ENCODE results near the gene SAPCD1.

SAPCD1 gene

DNA sequence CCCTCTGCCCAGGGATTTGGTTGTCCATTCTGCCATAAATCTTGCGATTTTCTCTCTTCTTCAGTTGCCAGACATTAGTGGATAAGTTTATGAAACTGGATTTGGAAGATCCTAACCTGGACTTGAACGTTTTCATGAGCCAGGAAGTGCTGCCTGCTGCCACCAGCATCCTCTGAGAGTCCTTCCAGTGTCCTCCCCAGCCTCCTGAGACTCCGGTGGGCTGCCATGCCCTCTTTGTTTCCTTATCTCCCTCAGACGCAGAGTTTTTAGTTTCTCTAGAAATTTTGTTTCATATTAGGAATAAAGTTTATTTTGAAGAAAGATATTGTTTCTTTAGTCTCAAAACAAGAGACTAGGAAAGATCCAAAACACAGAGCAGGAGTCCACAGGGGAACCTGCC is at the start of gene SAPCD1:
Gene SAPCD1 (plus strand): TSS at position 301 of the 400 bp plus-strand sequence. CDS start 399 bp downstream, outside the sequence.
- DNase-seq, result no peak

DNA sequence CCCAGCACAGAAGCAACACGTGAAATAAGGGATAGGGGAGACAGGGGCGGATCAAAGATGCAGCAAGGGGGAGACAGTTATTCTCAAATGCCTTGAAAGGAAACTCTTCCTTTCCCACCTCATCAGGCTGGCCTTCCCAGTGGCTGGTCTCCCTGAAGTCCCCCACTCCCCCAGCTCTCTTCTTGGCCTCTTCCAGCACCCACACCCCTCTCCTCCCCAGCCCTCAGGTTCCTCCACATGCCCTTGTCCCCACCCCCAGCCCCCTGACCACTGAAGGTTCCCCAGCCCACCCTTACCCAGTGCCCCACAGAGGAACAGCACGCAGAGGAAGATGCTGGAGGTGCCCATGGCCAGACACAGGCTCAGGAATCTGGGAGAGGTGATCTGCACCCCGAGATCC is 49.0 kb upstream of the SAPCD1 start:
- DNase-seq, result no peak

GRCh38 chr6:31713991-31714684 is 48.3 kb upstream of the SAPCD1 start:
- no peak for DNase-seq

GRCh38 chr6:31715022-31715958 is 47.2 kb upstream of the SAPCD1 start, which contains the start of gene LY6G6D:
Gene LY6G6D (plus strand): TSS chr6:31715348. CDS start chr6:31715356, 8 bp downstream.
- DNase-seq, result no peak

- no peak for DNase-seq
Observed at GRCh38 chr6:31717499-31718222, 44.8 kb upstream of the SAPCD1 start.

- DNase-seq, result no peak
Observed at GRCh38 chr6:31718265-31718664, 44.2 kb upstream of the SAPCD1 start.

GRCh38 chr6:31719001-31719400 is 43.5 kb upstream of the SAPCD1 start:
- DNase-seq, result no peak

- DNase-seq, result no peak
Observed at GRCh38 chr6:31720196-31720770, 42.2 kb upstream of the SAPCD1 start.

DNA sequence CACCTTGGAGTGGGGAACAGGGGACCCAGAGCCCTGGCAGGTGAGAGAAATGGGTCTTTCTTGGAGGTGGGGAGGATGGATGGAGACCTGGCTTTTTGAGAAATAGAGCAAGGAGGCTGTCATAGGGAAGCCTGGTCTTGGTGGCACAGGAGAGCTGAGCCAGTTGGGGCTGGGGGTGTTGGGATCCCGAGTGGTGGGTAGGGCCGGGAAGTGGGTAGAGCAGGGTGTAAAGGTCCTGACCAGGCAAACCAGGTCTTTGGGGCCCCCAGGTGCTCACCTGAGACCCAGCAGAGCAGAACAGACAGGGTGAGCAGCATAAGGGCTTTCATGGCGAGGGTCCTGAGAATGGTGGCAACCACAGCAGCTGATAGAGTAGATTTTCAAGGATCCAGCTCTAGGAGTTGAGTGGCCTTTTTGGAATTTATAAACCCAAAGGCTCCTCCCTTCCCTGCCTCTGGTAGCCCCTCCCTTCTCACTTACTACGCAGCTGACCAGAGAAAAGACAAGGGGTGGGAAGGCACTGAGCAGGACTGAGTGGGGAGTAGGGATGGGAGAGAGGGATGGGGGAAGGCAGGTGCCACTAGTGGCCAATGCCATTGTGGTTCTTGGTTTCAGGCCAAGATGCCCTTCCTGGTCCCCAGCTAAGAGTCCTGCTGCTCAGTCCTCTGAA is 41.0 kb upstream of the SAPCD1 start, which contains the start of gene LY6G6C:
Gene LY6G6C (minus strand): TSS at position 396 of the 670 bp plus-strand sequence. CDS start 67 bp downstream, at position 329.
- DNase-seq, result no peak

GRCh38 chr6:31722173-31722572 is 40.3 kb upstream of the SAPCD1 start:
- DNase-seq, result no peak

GRCh38 chr6:31723245-31723979 is 39.0 kb upstream of the SAPCD1 start, which contains the start of gene MPIG6B:
Gene MPIG6B (plus strand): TSS chr6:31723373. CDS start chr6:31723384, 11 bp downstream.
- DNase-seq, result no peak

GRCh38 chr6:31723980-31724691 is 38.3 kb upstream of the SAPCD1 start:
- DNase-seq, result no peak

GRCh38 chr6:31725502-31726350 is 36.7 kb upstream of the SAPCD1 start:
- DNase-seq, result no peak

GRCh38 chr6:31727034-31727716 is 35.3 kb upstream of the SAPCD1 start:
- DNase-seq, result no peak

- DNase-seq, result no peak
Observed at GRCh38 chr6:31727717-31728671, 34.5 kb upstream of the SAPCD1 start.

- no peak for DNase-seq
Observed at GRCh38 chr6:31728767-31729514, 33.5 kb upstream of the SAPCD1 start, which contains the start of gene DDAH2. Gene DDAH2 (minus strand): TSS chr6:31729299. CDS start chr6:31729161, 138 bp downstream.

DNA sequence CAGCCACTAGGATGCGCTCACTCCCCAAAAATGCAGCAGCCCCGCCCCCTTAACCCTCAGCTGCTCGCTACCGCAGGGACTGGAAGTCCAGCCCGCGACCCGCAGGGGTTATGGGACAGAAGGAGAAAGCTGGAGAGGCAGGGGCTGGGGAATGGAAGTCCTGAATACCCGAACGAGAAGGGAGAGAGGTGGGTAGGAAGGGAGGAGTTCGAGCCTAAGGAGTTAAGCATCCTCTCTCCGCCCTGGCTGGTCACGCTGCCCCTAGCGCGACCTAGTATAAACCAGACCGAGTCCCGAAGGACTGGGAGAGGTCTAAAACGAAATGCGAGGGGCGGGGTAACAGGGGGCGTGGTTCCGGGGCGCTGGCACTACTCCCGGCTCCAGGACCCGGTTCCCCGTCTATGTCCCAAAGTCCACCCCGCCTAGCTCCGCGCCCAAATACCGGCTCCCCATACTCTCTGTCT is 32.9 kb upstream of the SAPCD1 start:
- DNase-seq, result peak; percentile 82
